Neural cell (in vitro differentiated cells): ENCODE measurements around the gene PLOD2. TPM values are rescaled to one million over a fixed set of nuclear protein-coding genes. Genes with fewer than 3 reads are reported as not detected.

Source experiments
- H2AFZ ChIP-seq: fragments of 200-600, 300-800 bp; sonication (generic), shearing (Covaris generic); 2 replicates; pipeline ENCODE4 v1.6.0; 2014; ENCODE audit warnings: low read depth, mild to moderate bottlenecking, antibody characterized with exemption, low read length, moderate library complexity
- H3F3A ChIP-seq: fragments of 200-600 bp; shearing (Covaris generic); 2 replicates; pipeline ENCODE4 v1.6.1; 2016; ENCODE audit warnings: mild to moderate bottlenecking, moderate library complexity, mixed read lengths, antibody characterized with exemption, low read length; ENCODE audit not compliant: insufficient read depth, poor library complexity, severe bottlenecking
- H3K27ac ChIP-seq: fragments of 200-600, 300-800 bp; sonication (generic), shearing (Covaris generic); 2 replicates; pipeline ENCODE4 v1.5.1; 2014; ENCODE audit warnings: mild to moderate bottlenecking, low read length, moderate library complexity
- H3K27me3 ChIP-seq: fragments of 300-800, 200-600 bp; sonication (generic), shearing (Covaris generic); 2 replicates; pipeline ENCODE4 v1.6.0; 2014; ENCODE audit warnings: mild to moderate bottlenecking, low read depth, low read length, moderate library complexity; ENCODE audit not compliant: insufficient read depth
- H3K36me3 ChIP-seq: fragments of 300-800, 200-600 bp; sonication (generic), shearing (Covaris generic); 2 replicates; pipeline ENCODE4 v1.5.1; 2014; ENCODE audit warnings: mild to moderate bottlenecking, antibody characterized with exemption, low read length, moderate library complexity; ENCODE audit not compliant: insufficient read depth
- H3K4me2 ChIP-seq: fragments of 300-800, 200-600 bp; sonication (generic), shearing (Covaris generic); 2 replicates; pipeline ENCODE4 v1.6.0; 2014; ENCODE audit warnings: mild to moderate bottlenecking, low read length
- H3K4me3 ChIP-seq: fragments of 300-800, 200-600 bp; sonication (generic), shearing (Covaris generic); 2 replicates; pipeline ENCODE4 v1.5.1; 2014; ENCODE audit warnings: mild to moderate bottlenecking, low read length, moderate library complexity
- H3K79me2 ChIP-seq: fragments of 200-600 bp; shearing (Covaris generic); replicated peaks from 2 replicates; pipeline ENCODE4 v1.6.0; 2014; ENCODE audit warnings: mild to moderate bottlenecking, low read length, moderate library complexity; ENCODE audit not compliant: insufficient read depth
- H3K9ac ChIP-seq: fragments of 300-800, 200-600 bp; sonication (generic), shearing (Covaris generic); 2 replicates; pipeline ENCODE4 v1.6.1; 2016; ENCODE audit warnings: mild to moderate bottlenecking, low read length, mixed read lengths
- H3K9me2 ChIP-seq: fragments of 200-600 bp; shearing (Covaris generic); 2 replicates; pipeline ENCODE4 v1.6.1; 2016; ENCODE audit warnings: mild to moderate bottlenecking, low read length, mixed read lengths; ENCODE audit not compliant: insufficient read depth
- H3K9me3 ChIP-seq: fragments of 200-600, 300-800 bp; sonication (generic), shearing (Covaris generic); 2 replicates; pipeline ENCODE4 v1.6.1; 2016; ENCODE audit warnings: mild to moderate bottlenecking, mixed run types, low read length, moderate library complexity, mixed read lengths
- H4K20me1 ChIP-seq: fragments of 200-600 bp; shearing (Covaris generic); 2 replicates; pipeline ENCODE4 v1.6.1; 2016; ENCODE audit warnings: mild to moderate bottlenecking, mixed run types; ENCODE audit not compliant: insufficient read depth
- CTCF ChIP-seq: fragments of 450-650 bp; IDR thresholded peaks from 2 replicates; pipeline ENCODE4 v1.5.1; 2014; ENCODE audit warnings: antibody characterized with exemption, mild to moderate bottlenecking, moderate library complexity; ENCODE audit not compliant: poor library complexity, severe bottlenecking
- EP300 ChIP-seq: fragments of 450-650 bp; conservative IDR thresholded peaks from 2 replicates; pipeline ENCODE4 v1.6.1; 2014; ENCODE audit warnings: antibody characterized with exemption, mild to moderate bottlenecking, moderate library complexity; ENCODE audit not compliant: poor library complexity, severe bottlenecking
- EZH2 ChIP-seq: fragments of 200-600, 300-800 bp; shearing (Covaris generic), sonication (generic); IDR thresholded peaks from 2 replicates; pipeline ENCODE4 v1.6.1; 2014; ENCODE audit warnings: antibody characterized with exemption, low read length, borderline replicate concordance, mild to moderate bottlenecking; ENCODE audit not compliant: insufficient read depth, poor library complexity, severe bottlenecking
- MXI1 ChIP-seq: fragments of 450-650 bp; conservative IDR thresholded peaks from 2 replicates; pipeline ENCODE4 v1.6.1; 2014; ENCODE audit warnings: antibody characterized with exemption, mild to moderate bottlenecking; ENCODE audit not compliant: poor library complexity, severe bottlenecking
- POLR2AphosphoS5 ChIP-seq: IDR thresholded peaks from 2 replicates; pipeline ENCODE4 v1.6.1; 2012
- RAD21 ChIP-seq: fragments of 450-650 bp; conservative IDR thresholded peaks from 2 replicates; pipeline ENCODE4 v1.6.1; 2014; ENCODE audit warnings: antibody characterized with exemption, mild to moderate bottlenecking, moderate library complexity
- SMC3 ChIP-seq: fragments of 450-650 bp; conservative IDR thresholded peaks from 2 replicates; pipeline ENCODE4 v1.6.1; 2014; ENCODE audit warnings: antibody characterized with exemption, mild to moderate bottlenecking, moderate library complexity; ENCODE audit not compliant: poor library complexity
- TAF1 ChIP-seq: IDR thresholded peaks from 2 replicates; pipeline ENCODE4 v1.6.1; 2012; ENCODE audit warnings: low read depth
- polyA plus RNA-seq: library from polyadenylated mRNA; depleted of rRNA; stranded (reverse); fragments of >200 nt; gene quantifications from 2 replicates; pipeline ENCODE4 v1.2.3, GENCODE V29; 2014
- TF ChIP-seq, protein P1 (sequence below): IDR thresholded peaks from 2 replicates; pipeline ENCODE4 v1.6.1; 2012; ENCODE audit warnings: borderline replicate concordance

PLOD2 gene
- polyA plus RNA-seq, 1 donor from 2014 or later = 5.6 TPM

DNA sequence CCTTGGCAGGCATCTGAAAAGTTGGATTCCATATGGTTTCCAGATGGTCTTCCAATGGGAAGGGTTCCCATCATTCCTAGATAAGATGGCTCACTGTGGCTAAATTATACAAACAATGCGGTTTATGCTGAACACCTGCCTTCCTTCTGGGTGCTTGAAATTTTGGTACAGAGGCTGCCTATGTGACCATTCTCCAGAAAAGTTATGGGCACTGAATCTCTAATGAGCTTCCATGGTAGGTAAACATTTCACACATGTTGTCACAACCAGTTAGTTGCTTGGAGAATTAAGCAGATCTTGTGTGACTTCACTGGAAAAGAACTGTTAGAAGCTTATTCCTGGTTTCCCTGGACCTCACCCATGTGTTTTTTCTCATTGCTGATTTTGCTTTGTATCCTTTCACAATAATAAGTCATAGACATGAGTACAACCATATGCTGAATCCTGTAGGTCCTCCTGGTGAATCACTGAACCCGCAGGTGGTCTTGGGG is 30.1 kb downstream of the PLOD2 start:
- H3K36me3 ChIP-seq = no peaks in the 10 kb centered on the region
- H3K27ac ChIP-seq = no peak overlapping the region
- H3K79me2 ChIP-seq = no peaks in the 10 kb centered on the region
- H3K27me3 ChIP-seq = no peaks in the 10 kb centered on the region
- H3K4me3 ChIP-seq = no peak overlapping the region
- no peaks in the 10 kb centered on the region for H4K20me1 ChIP-seq
- no peaks in the 10 kb centered on the region for H3F3A ChIP-seq
- TF ChIP-seq TAF1 (no peak), EP300 (no peak), EZH2 (no peak), POLR2AphosphoS5 (no peak), MXI1 (no peak), SMC3 (no peak), RAD21 (no peak)
- TF ChIP-seq, protein P1, sequence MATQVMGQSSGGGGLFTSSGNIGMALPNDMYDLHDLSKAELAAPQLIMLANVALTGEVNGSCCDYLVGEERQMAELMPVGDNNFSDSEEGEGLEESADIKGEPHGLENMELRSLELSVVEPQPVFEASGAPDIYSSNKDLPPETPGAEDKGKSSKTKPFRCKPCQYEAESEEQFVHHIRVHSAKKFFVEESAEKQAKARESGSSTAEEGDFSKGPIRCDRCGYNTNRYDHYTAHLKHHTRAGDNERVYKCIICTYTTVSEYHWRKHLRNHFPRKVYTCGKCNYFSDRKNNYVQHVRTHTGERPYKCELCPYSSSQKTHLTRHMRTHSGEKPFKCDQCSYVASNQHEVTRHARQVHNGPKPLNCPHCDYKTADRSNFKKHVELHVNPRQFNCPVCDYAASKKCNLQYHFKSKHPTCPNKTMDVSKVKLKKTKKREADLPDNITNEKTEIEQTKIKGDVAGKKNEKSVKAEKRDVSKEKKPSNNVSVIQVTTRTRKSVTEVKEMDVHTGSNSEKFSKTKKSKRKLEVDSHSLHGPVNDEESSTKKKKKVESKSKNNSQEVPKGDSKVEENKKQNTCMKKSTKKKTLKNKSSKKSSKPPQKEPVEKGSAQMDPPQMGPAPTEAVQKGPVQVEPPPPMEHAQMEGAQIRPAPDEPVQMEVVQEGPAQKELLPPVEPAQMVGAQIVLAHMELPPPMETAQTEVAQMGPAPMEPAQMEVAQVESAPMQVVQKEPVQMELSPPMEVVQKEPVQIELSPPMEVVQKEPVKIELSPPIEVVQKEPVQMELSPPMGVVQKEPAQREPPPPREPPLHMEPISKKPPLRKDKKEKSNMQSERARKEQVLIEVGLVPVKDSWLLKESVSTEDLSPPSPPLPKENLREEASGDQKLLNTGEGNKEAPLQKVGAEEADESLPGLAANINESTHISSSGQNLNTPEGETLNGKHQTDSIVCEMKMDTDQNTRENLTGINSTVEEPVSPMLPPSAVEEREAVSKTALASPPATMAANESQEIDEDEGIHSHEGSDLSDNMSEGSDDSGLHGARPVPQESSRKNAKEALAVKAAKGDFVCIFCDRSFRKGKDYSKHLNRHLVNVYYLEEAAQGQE = no peak
- H3K9me2 ChIP-seq = no peaks in the 10 kb centered on the region
- H2AFZ ChIP-seq = no peak overlapping the region
- H3K4me2 ChIP-seq = no peak overlapping the region
- H3K9ac ChIP-seq = no peak overlapping the region
- no peaks in the 10 kb centered on the region for H3K9me3 ChIP-seq

GRCh38 chr3:146129750-146130149 is 31.2 kb downstream of the PLOD2 start:
- Histone ChIP-seq H3F3A (no peaks in the 10 kb centered on the region), H3K9ac (no peak overlapping the region), H3K27me3 (no peaks in the 10 kb centered on the region), H3K9me3 (no peaks in the 10 kb centered on the region), H3K4me2 (no peak overlapping the region), H2AFZ (no peak overlapping the region), H3K9me2 (no peaks in the 10 kb centered on the region), H3K36me3 (no peaks in the 10 kb centered on the region), H3K27ac (no peak overlapping the region), H4K20me1 (no peaks in the 10 kb centered on the region), H3K79me2 (no peaks in the 10 kb centered on the region), H3K4me3 (no peak overlapping the region)
- TF ChIP-seq EZH2 (no peak), RAD21 (no peak), SMC3 (no peak), POLR2AphosphoS5 (no peak), MXI1 (no peak), CTCF (no peak), TAF1 (no peak), EP300 (no peak)
- TF ChIP-seq, protein P1 = no peak
